Lower leg skin (tissue), 4 donors: ENCODE data around the gene CFAP299. TPM values are rescaled to one million over a fixed set of nuclear protein-coding genes. Genes with fewer than 3 reads are reported as not detected.

Experiments used
- DNase-seq, 2 donors: peaks; one replicate each; pipeline ENCODE4 v3.0.0-alpha.2; 2019; ENCODE audit warnings: low spot score in 2 of 2
- H3K4me3 ChIP-seq: fragments of 200-600 bp; sonication (generic); 2 replicates; pipeline ENCODE4 v1.5.1; 2017; ENCODE audit warnings: mild to moderate bottlenecking, low read depth; ENCODE audit not compliant: poor library complexity, severe bottlenecking
- POLR2A ChIP-seq, 2 donors: fragments of 450-650 bp; IDR thresholded peaks; one replicate each; pipeline ENCODE4 v1.6.1; 2016 to 2017; ENCODE audit warnings: antibody characterized with exemption in 2 of 2, mild to moderate bottlenecking in 1 of 2, moderate library complexity in 1 of 2
- WGBS, 2 donors: methylation state at CpG; one replicate each; pipeline ENCODE4 v1.1.5; 2018; 5-methylcytosine and 5-hydroxymethylcytosine counted together
- intact Hi-C: fragments of 100-400 bp; cut with DNase I; formaldehyde crosslinking; loops from one replicate; pipeline ENCODE4 v1.15.0; 2023; ENCODE audit warnings: low total_unique reads
- total RNA-seq, 4 donors: library from RNA; depleted of rRNA; stranded (reverse); fragments of >200 nt; gene quantifications; one replicate each; pipeline ENCODE4 v1.1.0, GENCODE V29; 2016
- TF ChIP-seq, protein P1 (sequence below), 3 donors: fragments of 450-650 bp; IDR thresholded peaks; one replicate each; pipeline ENCODE4 v1.5.1; 2016; ENCODE audit warnings: antibody characterized with exemption in 3 of 3, mild to moderate bottlenecking in 3 of 3, moderate library complexity in 2 of 3

Gene CFAP299
- total RNA-seq, 4 donors from 2014 or later: not detected

DNA sequence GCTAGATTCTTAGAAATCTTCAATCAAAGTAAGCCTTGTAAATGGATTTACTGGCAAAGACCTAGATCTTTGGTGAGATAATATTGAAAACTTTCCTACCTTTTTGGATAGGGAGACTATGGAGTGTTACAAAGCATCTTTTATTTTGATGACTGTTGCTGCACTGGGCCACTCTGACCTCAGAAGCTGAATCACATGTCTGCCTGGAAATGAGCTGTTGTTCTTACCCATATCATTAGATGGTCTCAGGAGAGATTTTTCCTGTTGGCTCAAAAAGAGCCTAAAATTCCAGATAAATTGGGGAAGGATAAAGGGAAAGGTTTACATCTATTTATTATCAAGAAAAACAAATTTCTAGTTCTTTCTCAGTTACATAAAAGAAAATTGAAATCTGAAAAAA lies 567.5 kb downstream of the CFAP299 start:
- intact Hi-C loops: no loop called here
- no peak overlapping the region for H3K4me3 ChIP-seq
- DNase-seq: no peak
- TF ChIP-seq, protein P1, sequence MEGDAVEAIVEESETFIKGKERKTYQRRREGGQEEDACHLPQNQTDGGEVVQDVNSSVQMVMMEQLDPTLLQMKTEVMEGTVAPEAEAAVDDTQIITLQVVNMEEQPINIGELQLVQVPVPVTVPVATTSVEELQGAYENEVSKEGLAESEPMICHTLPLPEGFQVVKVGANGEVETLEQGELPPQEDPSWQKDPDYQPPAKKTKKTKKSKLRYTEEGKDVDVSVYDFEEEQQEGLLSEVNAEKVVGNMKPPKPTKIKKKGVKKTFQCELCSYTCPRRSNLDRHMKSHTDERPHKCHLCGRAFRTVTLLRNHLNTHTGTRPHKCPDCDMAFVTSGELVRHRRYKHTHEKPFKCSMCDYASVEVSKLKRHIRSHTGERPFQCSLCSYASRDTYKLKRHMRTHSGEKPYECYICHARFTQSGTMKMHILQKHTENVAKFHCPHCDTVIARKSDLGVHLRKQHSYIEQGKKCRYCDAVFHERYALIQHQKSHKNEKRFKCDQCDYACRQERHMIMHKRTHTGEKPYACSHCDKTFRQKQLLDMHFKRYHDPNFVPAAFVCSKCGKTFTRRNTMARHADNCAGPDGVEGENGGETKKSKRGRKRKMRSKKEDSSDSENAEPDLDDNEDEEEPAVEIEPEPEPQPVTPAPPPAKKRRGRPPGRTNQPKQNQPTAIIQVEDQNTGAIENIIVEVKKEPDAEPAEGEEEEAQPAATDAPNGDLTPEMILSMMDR (IDR thresholded peaks at IDR 0.05): no peak
- no peak for TF ChIP-seq POLR2A (IDR thresholded peaks at IDR 0.05)

DNA sequence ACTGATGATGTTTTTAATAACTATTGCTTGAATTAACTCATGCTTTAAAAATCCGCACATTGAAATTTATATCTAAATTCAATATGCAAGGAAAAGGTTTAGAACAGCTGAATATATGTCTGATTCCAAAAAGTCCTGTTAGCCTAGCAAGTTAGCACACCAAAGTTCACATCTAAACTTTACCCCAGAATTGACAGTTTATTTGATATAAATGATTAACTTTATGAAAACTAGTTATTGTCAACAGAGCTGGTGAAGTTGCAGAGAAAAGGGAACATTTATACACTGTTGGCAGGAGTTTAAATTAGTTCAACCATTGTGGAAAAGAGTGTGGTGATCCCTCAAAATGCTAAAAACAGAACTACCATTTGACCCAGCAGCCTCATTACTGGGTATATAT lies 574.4 kb downstream of the CFAP299 start:
- intact Hi-C loops: no loop called here
- no peak for TF ChIP-seq POLR2A (IDR thresholded peaks at IDR 0.05)
- TF ChIP-seq, protein P1 (IDR thresholded peaks at IDR 0.05): no peak
- no peak for DNase-seq
- no peak overlapping the region for H3K4me3 ChIP-seq
- WGBS, 2 donors: 81 to 97% methylated on average over 1 of the region's 1 CpG

DNA sequence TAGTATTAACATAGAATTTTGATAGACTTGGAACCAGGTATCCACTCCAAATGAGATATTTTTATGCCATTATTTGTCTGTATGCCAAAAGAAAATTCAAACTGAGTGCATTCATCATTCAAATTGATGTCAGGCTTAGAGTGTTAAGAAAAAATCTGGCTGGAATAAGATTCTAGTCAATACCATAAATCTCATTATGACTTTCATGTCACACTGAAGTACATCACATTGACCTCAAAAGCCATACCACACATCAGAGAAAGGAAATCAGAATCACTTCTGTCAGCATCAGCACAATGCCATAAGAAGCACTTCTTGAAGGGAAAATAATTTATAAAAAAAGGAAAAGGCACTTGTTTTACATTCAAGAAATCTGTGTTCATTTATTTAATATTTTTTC lies 575.9 kb downstream of the CFAP299 start:
- intact Hi-C loops: no loop called here
- no peak for TF ChIP-seq POLR2A (IDR thresholded peaks at IDR 0.05)
- TF ChIP-seq, protein P1 (IDR thresholded peaks at IDR 0.05): no peak
- H3K4me3 ChIP-seq: no peak overlapping the region
- DNase-seq: no peak

DNA sequence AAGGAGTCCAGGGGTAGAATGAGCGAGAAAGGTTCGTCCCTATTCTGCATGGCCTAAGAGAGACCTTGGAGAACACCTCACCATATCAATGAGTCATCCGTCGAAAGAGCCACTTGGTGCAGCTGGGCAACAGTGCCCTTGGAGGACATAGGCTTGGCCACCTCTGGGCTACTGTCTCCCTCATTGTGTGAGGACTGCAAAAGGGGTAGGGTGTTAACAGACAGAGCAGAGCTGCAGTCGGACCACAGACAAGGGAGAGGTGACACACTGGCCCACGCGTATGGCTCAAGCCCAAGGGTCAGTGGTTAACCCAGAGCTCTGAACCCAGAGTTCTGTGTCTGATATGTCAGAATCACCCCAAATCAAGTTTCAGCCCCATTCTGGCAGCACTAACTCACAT lies 576.8 kb downstream of the CFAP299 start:
- 90 to 95% methylated on average over 7 of the region's 7 CpGs for WGBS, 2 donors
- intact Hi-C loops: no loop called here
- TF ChIP-seq POLR2A (IDR thresholded peaks at IDR 0.05): no peak
- TF ChIP-seq, protein P1 (IDR thresholded peaks at IDR 0.05): no peak
- DNase-seq: no peak
- no peak overlapping the region for H3K4me3 ChIP-seq

DNA sequence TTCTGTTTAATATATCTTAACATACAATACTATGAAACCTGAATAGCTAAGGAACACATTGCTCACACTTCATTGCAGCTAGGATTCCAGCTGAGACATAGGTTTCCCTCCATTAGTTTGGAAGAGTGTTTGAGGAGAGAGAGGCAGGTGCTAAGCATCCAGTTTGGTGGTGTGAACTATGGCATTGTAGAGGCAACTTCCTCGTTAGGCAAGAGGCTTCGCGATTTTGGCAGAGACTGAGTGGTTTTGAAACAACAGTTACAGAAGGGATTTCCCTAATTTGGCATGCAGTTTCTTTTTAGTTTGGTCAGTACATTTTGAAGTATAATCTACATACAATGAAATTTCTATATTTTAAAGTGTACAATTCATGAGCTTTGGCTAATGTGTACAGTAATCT lies 577.9 kb downstream of the CFAP299 start:
- intact Hi-C loops: no loop called here
- WGBS, 2 donors: 39 to 48% methylated on average over 3 of the region's 3 CpGs
- H3K4me3 ChIP-seq: no peak overlapping the region
- TF ChIP-seq POLR2A (IDR thresholded peaks at IDR 0.05): no peak
- TF ChIP-seq, protein P1 (IDR thresholded peaks at IDR 0.05): no peak
- DNase-seq: no peak

DNA sequence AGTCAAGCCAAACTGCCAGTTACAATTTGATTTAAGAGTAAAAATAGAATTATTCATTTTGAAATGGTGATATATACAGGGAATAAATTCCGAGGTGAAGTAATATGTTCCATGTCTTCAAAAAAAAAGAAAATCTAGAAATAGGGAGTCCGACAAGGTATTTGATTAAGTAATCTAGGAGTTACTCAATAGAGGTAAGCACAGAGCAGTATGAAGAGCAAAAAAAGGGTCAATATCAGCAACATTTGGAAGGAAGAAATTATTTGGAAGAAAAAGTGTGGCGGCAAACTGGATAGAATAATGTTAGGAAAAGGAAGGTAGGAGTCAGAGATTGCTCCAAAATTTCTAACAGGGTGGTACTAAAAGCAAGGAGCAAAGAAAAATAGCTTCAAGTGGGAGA lies 581.2 kb downstream of the CFAP299 start:
- no peak overlapping the region for H3K4me3 ChIP-seq
- TF ChIP-seq POLR2A (IDR thresholded peaks at IDR 0.05): no peak
- TF ChIP-seq, protein P1 (IDR thresholded peaks at IDR 0.05): no peak
- no peak for DNase-seq
- intact Hi-C loops: no loop called here
- WGBS, 2 donors: 84 to 90% methylated on average over 3 of the region's 3 CpGs
